Heart left ventricle (tissue), 16 donors: Measurements from ENCODE around the gene ANKS3. TPM values are rescaled to one million over a fixed set of nuclear protein-coding genes. Genes with fewer than 3 reads are reported as not detected.
"Not testable (repeated sequence)": the region's sequence is repeated elsewhere in the genome, so short reads cannot be mapped to it uniquely, and the experiment has no call there.

Experiments
- ATAC-seq, 4 donors: fragments of 200-7000 bp; cut with Tn5 transposase; one replicate each; pipeline ENCODE4 v1.9.1; 2020 to 2022; ENCODE audit warnings: moderate library complexity in 4 of 4, mild to moderate bottlenecking in 3 of 4, moderate number of reproducible peaks in 1 of 4
- DNase-seq, 5 donors: peaks; one replicate each; pipeline ENCODE4 v3.0.0-alpha.2; 2020
- H3K27ac ChIP-seq, 12 donors: fragments of 200-600 bp; sonication (generic) in 4 of 12; one replicate each; pipeline versions ENCODE4 v1.5.0 to v1.8.0; 2016 to 2022; ENCODE audit warnings: mild to moderate bottlenecking in 2 of 12
- H3K27me3 ChIP-seq, 9 donors: fragments of 200-600 bp; sonication (generic) in 2 of 9; one replicate each; pipeline versions ENCODE4 v1.5.1 to v1.8.0; 2016 to 2022; ENCODE audit warnings: mild to moderate bottlenecking in 3 of 9
- H3K36me3 ChIP-seq, 9 donors: fragments of 200-600 bp; sonication (generic) in 2 of 9; one replicate each; pipeline versions ENCODE4 v1.5.0 to v1.8.0; 2018 to 2022; ENCODE audit warnings: mild to moderate bottlenecking in 2 of 9
- H3K4me1 ChIP-seq, 12 donors: fragments of 200-600 bp; sonication (generic) in 4 of 12; one replicate each; pipeline versions ENCODE4 v1.5.0 to v1.8.0; 2016 to 2022; ENCODE audit warnings: mild to moderate bottlenecking in 3 of 12
- H3K4me3 ChIP-seq, 12 donors: fragments of 200-600 bp; sonication (generic) in 4 of 12; one replicate each; pipeline versions ENCODE4 v1.5.0 to v1.8.0; 2017 to 2022; ENCODE audit warnings: mild to moderate bottlenecking in 9 of 12, moderate library complexity in 4 of 12
- H3K9me3 ChIP-seq, 12 donors: fragments of 200-600 bp; sonication (generic) in 4 of 12; one replicate each; pipeline versions ENCODE4 v1.5.0 to v1.8.0; 2016 to 2022; ENCODE audit warnings: mild to moderate bottlenecking in 1 of 12
- POLR2A ChIP-seq, 2 donors: fragments of 450-650 bp; IDR thresholded peaks; one replicate each; pipeline ENCODE4 v1.6.1; 2017; ENCODE audit warnings: antibody characterized with exemption in 2 of 2, mild to moderate bottlenecking in 2 of 2, moderate library complexity in 2 of 2
- WGBS, 4 donors: extraction: QIAGEN DNeasy Blood & Tissue Kit in 2 of 4; methylation state at CpG; one replicate each; pipeline versions ENCODE4 v1.1.5 to v1.1.7; 2013 to 2018; 5-methylcytosine and 5-hydroxymethylcytosine counted together
- intact Hi-C, 10 donors: fragments of 100-400 bp; cut with DNase I; formaldehyde crosslinking; loops; one replicate each; pipeline versions ENCODE4 v1.11.1 to v1.14.2; 2022
- polyA plus RNA-seq, 2 donors: library from polyadenylated mRNA; stranded (reverse); fragments of 200-250 nt; gene quantifications; one replicate each; pipeline ENCODE4 v1.2.3, GENCODE V29; 2013
- total RNA-seq, 9 donors: library from RNA; depleted of rRNA in 2 of 9; stranded (reverse); fragments of >200 nt in 2 of 9; fragmentation: NEBNext Ultra II Directional in 3 of 9; extraction: Animal tissue kit (Norgen Biotek cat#: 25700) in 3 of 9; gene quantifications; one replicate each; pipeline versions ENCODE4 v1.1.0 to v1.2.4, GENCODE V29; 2016 to 2023
- TF ChIP-seq, protein P1 (sequence below), 12 donors: fragments of 200-600 bp; sonication (generic) in 4 of 12; IDR thresholded peaks; one replicate each; pipeline versions ENCODE4 v1.5.0 to v1.8.0; 2018 to 2022; ENCODE audit warnings: antibody characterized with exemption in 12 of 12, mild to moderate bottlenecking in 5 of 12
- donor health status: ischemic (EF 13 %, LVEDD 7.1; RV severe dilation, severe dysfunction).
- donor health status: healthy with polysubstance abuse.
- donor health status: DM: no; HTN: yes; CAD: no.
- donor health status: DM: no; HTN: no; CAD: no.
- donor health status: ischemic (EF 25% LVEDD 6.9; RV normal size, moderate dysfunction).
- donor health status: ischemic (EF 25% LVEDD 5.7; RV mildly dilated, moderate dysfunction).
- donor health status: healthy.
- donor health status: DM: yes; HTN: yes; CAD: no.
- donor health status: ischemic (EF 35%, LVEDD 5.7; RV mildly dilated, moderate dysfunction).
- donor health status: nonischemic (EF 11% LVEDD 7.7; RV severe dilation, severe dysfunction).
- donor health status: DM: yes; HTN: yes; CAD: no.
- donor health status: PGD.
- donor health status: ischemic (EF 29% LVEDD 5.4; RV normal size, mild dysfunction).
- donor health status: nonischemic (EF 23%, LVEDD 6.1; RV moderate dilation, normal function).

ANKS3 gene
- total and polyA plus RNA-seq, 11 donors: 5.1 to 12.7 (median 9.2) TPM

DNA sequence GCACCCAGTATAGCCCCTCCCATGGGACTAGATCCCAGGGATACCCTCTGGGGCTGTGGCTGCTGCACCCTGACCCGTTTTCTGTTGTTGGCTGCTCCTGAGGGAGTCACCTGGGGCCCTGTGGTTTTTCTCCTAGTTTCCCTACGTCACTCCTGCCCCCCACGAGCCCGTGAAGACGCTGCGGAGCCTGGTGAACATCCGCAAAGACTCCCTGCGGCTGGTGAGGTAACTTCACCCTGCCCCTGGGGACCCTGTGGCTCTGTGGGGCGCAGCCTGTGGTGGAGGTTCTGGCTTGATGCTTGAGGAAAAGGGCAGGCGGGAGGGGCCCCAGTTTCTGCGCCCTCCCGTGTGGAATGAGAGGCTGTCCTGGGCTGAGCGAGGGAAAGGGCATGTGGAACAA is 82.2 kb downstream of the ANKS3 start:
- Histone ChIP-seq H3K36me3 (peaks cover 0 to 83% (median 60%) of the 10 kb centered on the region in 9 donors), H3K4me3 (no peak overlapping the region), H3K4me1 (peaks cover 0 to 5% (median 0%) of the 10 kb centered on the region in 12 donors), H3K9me3 (no peaks in the 10 kb centered on the region), H3K27ac (no peak overlapping the region), H3K27me3 (no peaks in the 10 kb centered on the region)
- ATAC-seq (no peak), DNase-seq (no peak)
- WGBS, 4 donors: 89 to 95% (median 95%) methylated on average over 11 to 13 of the region's 13 CpGs
- no peak for TF ChIP-seq POLR2A (IDR thresholded peaks at IDR 0.05)
- TF ChIP-seq, protein P1, sequence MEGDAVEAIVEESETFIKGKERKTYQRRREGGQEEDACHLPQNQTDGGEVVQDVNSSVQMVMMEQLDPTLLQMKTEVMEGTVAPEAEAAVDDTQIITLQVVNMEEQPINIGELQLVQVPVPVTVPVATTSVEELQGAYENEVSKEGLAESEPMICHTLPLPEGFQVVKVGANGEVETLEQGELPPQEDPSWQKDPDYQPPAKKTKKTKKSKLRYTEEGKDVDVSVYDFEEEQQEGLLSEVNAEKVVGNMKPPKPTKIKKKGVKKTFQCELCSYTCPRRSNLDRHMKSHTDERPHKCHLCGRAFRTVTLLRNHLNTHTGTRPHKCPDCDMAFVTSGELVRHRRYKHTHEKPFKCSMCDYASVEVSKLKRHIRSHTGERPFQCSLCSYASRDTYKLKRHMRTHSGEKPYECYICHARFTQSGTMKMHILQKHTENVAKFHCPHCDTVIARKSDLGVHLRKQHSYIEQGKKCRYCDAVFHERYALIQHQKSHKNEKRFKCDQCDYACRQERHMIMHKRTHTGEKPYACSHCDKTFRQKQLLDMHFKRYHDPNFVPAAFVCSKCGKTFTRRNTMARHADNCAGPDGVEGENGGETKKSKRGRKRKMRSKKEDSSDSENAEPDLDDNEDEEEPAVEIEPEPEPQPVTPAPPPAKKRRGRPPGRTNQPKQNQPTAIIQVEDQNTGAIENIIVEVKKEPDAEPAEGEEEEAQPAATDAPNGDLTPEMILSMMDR (IDR thresholded peaks at IDR 0.05): no peak
- intact Hi-C loops: no loop called here

DNA sequence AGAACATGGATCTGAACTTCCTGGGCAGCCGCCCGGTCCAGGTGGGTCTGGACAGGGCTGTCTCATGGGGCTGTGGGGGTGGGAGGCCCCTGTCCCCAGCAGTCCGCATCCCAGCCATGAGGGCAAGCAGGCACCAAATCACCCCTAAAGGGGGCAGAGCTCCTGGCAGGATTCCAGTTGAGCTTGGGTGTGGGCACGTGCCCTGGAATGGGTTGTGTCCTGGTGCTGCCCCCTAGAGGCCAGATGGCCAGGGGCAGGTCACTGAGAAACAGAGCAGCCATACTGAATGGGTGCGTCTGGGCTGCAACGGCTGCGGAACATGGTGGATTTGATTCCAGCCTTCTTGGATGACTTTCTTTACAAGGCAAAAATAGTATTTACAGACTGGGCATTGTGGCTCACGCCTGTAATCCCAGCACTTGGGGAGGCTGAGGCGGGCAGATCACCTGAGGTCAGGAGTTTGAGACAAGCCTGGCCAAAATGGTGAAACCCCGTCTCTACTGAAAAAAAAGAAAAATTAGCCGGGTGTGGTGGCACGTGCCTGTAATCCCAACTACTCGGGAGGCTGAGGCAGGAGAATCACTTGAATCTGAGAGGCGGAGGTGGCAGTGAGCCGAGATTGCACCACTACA is 83.5 kb downstream of the ANKS3 start:
- H3K36me3 ChIP-seq: peaks cover 0 to 79% (median 48%) of the 10 kb centered on the region in 9 donors
- ATAC-seq (peak in 3 of 4 donors; percentile 42 to 53 (median 52)), DNase-seq (peak in 3 of 5 donors; percentile 45 to 83 (median 55))
- H3K27ac ChIP-seq, intact Hi-C loops, H3K9me3 ChIP-seq, H3K27me3 ChIP-seq, H3K4me3 ChIP-seq, H3K4me1 ChIP-seq: not testable (repeated sequence)
- 87 to 89% (median 88%) methylated on average over 14 to 15 of the region's 15 CpGs for WGBS, 4 donors
- TF ChIP-seq, protein P1 (IDR thresholded peaks at IDR 0.05): peak; percentile 43 to 89 (median 62)

DNA sequence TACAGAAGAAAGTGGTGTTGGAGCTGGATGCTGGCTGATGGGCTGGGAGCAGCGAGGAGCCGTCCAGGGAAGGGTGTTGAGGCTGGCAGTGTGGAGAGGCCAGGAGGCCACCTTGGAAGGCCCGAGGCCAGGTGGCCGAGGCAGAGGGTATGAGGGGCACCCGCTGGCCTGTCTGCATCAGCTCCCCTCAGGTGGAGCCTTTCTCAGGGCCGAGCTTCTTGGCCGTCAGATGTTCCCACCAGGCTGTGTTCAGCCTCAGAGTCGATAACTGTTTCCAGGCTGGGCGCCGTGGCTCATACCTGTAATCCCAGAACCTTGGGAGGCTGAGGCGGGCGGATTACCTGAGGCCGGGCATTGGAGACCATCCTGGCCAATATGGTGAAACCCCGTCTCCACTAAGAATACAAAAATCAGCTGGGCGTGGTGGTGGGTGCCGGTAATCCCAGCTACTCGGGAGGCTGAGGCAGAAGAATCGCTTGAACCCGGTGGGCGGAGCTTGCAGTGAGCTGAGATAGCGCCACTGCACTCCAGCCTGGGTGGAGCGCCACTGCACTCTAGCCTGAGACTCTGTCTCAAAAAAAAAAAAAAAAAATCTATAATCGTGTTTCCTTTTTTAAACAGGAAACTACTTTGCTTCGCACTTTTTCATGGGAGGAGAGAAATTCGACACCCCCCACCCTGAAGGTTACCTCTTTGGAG is 84.2 kb downstream of the ANKS3 start:
- intact Hi-C loops: no loop called here
- Histone ChIP-seq H3K9me3 (no peaks in the 10 kb centered on the region), H3K4me3 (no peak overlapping the region), H3K27ac (no peak overlapping the region), H3K27me3 (no peaks in the 10 kb centered on the region), H3K36me3 (peaks cover 0 to 72% (median 44%) of the 10 kb centered on the region in 9 donors), H3K4me1 (peaks cover 0 to 5% (median 0%) of the 10 kb centered on the region in 12 donors)
- WGBS, 4 donors: 89 to 94% (median 90%) methylated on average over 25 of the region's 25 CpGs
- DNase-seq (no peak), ATAC-seq (peak in 1 of 4 donors; percentile 4)
- TF ChIP-seq, protein P1 (IDR thresholded peaks at IDR 0.05): no peak
- no peak for TF ChIP-seq POLR2A (IDR thresholded peaks at IDR 0.05)

DNA sequence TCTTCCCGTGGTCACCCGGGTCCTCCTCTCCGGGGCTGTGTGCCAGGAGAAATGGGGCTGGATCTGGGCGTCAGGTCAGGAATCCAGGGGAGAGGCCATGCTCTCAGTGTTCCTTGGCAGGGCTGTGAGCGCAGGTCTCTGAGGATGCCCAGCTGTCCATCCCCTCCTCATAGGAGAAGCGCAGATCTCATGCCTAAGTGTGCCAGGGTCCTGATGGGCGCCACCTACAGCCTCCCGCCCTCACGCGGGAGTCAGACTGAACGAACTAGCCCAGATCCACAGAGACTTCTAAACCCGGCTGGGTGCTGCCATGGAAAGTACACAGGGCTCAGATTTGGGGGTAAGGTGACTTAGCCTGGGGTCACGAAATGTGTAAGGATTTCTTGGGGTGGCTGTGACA is 85.2 kb downstream of the ANKS3 start:
- 92 to 97% (median 94%) methylated on average over 12 to 13 of the region's 13 CpGs for WGBS, 4 donors
- DNase-seq (no peak), ATAC-seq (no peak)
- TF ChIP-seq, protein P1 (IDR thresholded peaks at IDR 0.05): no peak
- no peak for TF ChIP-seq POLR2A (IDR thresholded peaks at IDR 0.05)
- no peaks in the 10 kb centered on the region for H3K27me3 ChIP-seq
- intact Hi-C loops: no loop called here
- H3K4me3 ChIP-seq: no peak overlapping the region
- peaks cover 0 to 69% (median 35%) of the 10 kb centered on the region in 9 donors for H3K36me3 ChIP-seq
- peaks cover 0 to 5% (median 0%) of the 10 kb centered on the region in 12 donors for H3K4me1 ChIP-seq
- no peaks in the 10 kb centered on the region for H3K9me3 ChIP-seq
- no peak overlapping the region for H3K27ac ChIP-seq
